Activated CD4-positive, alpha-beta T cell treated with anti-CD3 and anti-CD28 coated beads, Interleukin-2, amount 50 U/mL, for 1 hour (primary cell): ENCODE measurements around the gene YDJC.
"Not testable (repeated sequence)": the region's sequence is repeated elsewhere in the genome, so short reads cannot be mapped to it uniquely, and the experiment has no call there.

Experiments
- DNase-seq: peaks from one replicate; pipeline ENCODE4 v3.0.0-alpha.2; 2020

YDJC gene

GRCh38 chr22:21631025-21631424, 1.2 kb upstream of the YDJC start:
- DNase-seq: no peak

- no peak for DNase-seq
Observed at GRCh38 chr22:21628386-21629254, 1.2 kb downstream of the YDJC start.

GRCh38 chr22:21626735-21627469, 2.9 kb downstream of the YDJC start:
- DNase-seq: no peak

GRCh38 chr22:21626073-21626734, 3.6 kb downstream of the YDJC start:
- DNase-seq: no peak

- DNase-seq: no peak
Observed at GRCh38 chr22:21624880-21625791, 4.7 kb downstream of the YDJC start.

GRCh38 chr22:21624120-21624879, 5.5 kb downstream of the YDJC start:
- peak; percentile 51 for DNase-seq

GRCh38 chr22:21623648-21623970, 6.2 kb downstream of the YDJC start:
- no peak for DNase-seq

- no peak for DNase-seq
Observed at GRCh38 chr22:21622919-21623647, 6.7 kb downstream of the YDJC start.

GRCh38 chr22:21622011-21622918, 7.6 kb downstream of the YDJC start:
- DNase-seq: no peak

GRCh38 chr22:21621025-21621424, 8.8 kb downstream of the YDJC start:
- DNase-seq: no peak

- DNase-seq: not testable (repeated sequence)
Observed at GRCh38 chr22:21617337-21617736, 12.5 kb downstream of the YDJC start.

GRCh38 chr22:21615731-21616130, 14.1 kb downstream of the YDJC start:
- DNase-seq: no peak

GRCh38 chr22:21613553-21614233, 16.1 kb downstream of the YDJC start:
- DNase-seq: no peak

GRCh38 chr22:21612858-21613257, 17.0 kb downstream of the YDJC start:
- DNase-seq: no peak

- no peak for DNase-seq
Observed at GRCh38 chr22:21611210-21611977, 18.4 kb downstream of the YDJC start.

GRCh38 chr22:21609556-21610157, 20.2 kb downstream of the YDJC start:
- DNase-seq: not testable (repeated sequence)

GRCh38 chr22:21606775-21607174, 23.0 kb downstream of the YDJC start:
- no peak for DNase-seq

GRCh38 chr22:21605887-21606564, 23.8 kb downstream of the YDJC start:
- DNase-seq: no peak
